MM.1S (cell line): ENCODE measurements around the gene TBKBP1.

Source experiments
- CTCF ChIP-seq: fragments of 300-600 bp; sonication (generic); IDR thresholded peaks from 2 replicates; pipeline ENCODE4 v1.5.1; 2016; ENCODE audit warnings: antibody characterized with exemption, low read length, mixed read lengths
- EZH2phosphoT487 ChIP-seq: fragments of 300-600 bp; sonication (generic); IDR thresholded peaks from 2 replicates; pipeline ENCODE4 v1.6.1; 2018; ENCODE audit warnings: antibody characterized with exemption, low read length

DNA sequence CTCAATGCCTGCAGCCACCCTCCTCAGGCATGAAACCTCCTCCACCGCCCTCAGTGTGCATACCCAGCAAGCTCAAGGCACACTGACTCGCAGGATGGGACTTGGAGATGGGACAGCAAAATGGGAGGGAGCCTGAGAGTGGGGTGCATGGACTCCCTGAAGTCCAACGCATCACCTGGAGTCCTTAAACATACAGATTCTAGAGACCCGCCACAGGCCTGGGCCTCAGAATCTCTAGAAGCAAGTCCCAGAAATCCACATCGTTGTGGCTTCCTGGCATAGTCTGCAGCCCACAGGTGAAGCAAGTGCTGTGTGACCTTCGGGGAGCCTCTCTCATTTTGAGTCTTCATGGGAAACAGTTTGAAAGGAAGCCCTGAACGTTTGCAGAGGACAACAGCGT, 35.5 kb downstream of the TBKBP1 start:
- TF ChIP-seq CTCF (no peak), EZH2phosphoT487 (no peak)
